ENCODE measurements around the gene CKS1B. TPM values are rescaled to one million over a fixed set of nuclear protein-coding genes. Genes with fewer than 3 reads are reported as not detected.

CKS1B gene
- total and polyA plus RNA-seq, 9 of the 15 experiments (the other 6 are each of a cell fraction or from before 2014, with no cell fraction given) = 215 to 1,103 (median 460) TPM

DNA sequence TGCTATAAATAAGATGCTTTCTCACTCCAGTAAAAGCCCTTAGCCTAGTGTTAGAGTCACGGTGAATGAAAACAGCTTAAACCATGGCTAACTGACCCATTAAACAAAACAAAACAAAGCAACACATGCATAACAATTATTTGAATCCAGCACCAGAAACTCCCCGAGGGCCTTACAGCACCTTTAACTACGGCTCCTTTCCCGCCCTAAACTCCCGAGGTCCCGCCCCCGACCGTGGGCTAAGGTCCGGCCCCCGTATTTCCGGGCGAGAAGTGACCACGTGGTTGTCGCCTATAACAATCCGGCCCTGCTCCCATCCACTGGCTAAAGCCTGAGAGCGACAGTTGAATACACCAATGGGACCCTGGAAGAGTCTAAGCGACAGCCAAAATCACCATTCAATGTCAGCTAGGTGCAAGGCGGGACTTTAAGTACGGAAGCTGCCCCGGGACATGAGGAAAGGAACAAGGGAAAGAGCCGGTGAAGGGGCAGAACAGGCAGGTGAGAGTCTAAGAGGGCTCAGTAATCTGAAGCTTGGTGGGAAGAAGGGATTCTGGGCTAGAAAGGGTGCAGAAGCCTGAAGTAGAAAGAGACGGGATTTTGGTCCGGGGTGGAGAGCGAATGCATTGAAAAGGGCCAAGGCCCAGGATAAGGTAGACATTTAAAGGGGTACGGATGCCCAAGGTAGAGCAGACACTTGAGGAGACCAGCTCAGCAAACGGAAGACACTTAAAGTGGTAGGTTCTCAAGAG is 8.6 kb downstream of the CKS1B start, which contains the start of gene FLAD1 (continued):
- TF ChIP-seq, protein P1, sequence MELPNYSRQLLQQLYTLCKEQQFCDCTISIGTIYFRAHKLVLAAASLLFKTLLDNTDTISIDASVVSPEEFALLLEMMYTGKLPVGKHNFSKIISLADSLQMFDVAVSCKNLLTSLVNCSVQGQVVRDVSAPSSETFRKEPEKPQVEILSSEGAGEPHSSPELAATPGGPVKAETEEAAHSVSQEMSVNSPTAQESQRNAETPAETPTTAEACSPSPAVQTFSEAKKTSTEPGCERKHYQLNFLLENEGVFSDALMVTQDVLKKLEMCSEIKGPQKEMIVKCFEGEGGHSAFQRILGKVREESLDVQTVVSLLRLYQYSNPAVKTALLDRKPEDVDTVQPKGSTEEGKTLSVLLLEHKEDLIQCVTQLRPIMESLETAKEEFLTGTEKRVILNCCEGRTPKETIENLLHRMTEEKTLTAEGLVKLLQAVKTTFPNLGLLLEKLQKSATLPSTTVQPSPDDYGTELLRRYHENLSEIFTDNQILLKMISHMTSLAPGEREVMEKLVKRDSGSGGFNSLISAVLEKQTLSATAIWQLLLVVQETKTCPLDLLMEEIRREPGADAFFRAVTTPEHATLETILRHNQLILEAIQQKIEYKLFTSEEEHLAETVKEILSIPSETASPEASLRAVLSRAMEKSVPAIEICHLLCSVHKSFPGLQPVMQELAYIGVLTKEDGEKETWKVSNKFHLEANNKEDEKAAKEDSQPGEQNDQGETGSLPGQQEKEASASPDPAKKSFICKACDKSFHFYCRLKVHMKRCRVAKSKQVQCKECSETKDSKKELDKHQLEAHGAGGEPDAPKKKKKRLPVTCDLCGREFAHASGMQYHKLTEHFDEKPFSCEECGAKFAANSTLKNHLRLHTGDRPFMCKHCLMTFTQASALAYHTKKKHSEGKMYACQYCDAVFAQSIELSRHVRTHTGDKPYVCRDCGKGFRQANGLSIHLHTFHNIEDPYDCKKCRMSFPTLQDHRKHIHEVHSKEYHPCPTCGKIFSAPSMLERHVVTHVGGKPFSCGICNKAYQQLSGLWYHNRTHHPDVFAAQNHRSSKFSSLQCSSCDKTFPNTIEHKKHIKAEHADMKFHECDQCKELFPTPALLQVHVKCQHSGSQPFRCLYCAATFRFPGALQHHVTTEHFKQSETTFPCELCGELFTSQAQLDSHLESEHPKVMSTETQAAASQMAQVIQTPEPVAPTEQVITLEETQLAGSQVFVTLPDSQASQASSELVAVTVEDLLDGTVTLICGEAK (IDR thresholded peaks at IDR 0.05) = peak; percentile 97
- TF ChIP-seq, protein P1 (CRISPR knock-in tag; IDR thresholded peaks at IDR 0.05) = no peak
- no peak for TF ChIP-seq CBX5 (IDR thresholded peaks at IDR 0.05; ENCODE audit: borderline replicate concordance, low read depth)
- TF ChIP-seq ASH1L (IDR thresholded peaks at IDR 0.05; ENCODE audit: borderline replicate concordance, low read depth, partially characterized antibody) = peak; percentile 99
- TF ChIP-seq, protein P2, sequence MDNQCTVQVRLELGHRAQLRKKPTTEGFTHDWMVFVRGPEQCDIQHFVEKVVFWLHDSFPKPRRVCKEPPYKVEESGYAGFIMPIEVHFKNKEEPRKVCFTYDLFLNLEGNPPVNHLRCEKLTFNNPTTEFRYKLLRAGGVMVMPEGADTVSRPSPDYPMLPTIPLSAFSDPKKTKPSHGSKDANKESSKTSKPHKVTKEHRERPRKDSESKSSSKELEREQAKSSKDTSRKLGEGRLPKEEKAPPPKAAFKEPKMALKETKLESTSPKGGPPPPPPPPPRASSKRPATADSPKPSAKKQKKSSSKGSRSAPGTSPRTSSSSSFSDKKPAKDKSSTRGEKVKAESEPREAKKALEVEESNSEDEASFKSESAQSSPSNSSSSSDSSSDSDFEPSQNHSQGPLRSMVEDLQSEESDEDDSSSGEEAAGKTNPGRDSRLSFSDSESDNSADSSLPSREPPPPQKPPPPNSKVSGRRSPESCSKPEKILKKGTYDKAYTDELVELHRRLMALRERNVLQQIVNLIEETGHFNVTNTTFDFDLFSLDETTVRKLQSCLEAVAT (IDR thresholded peaks at IDR 0.05) = peak; percentile 22 to 99; a peak in 2 of 4 replicates
- 0 out of 2 replicates have a peak, but pooled peaks have one; percentile 27 for TF ChIP-seq DMBX1 (CRISPR knock-in tag; IDR thresholded peaks at IDR 0.05; ENCODE audit: borderline replicate concordance)
